HUDEP-2 (cell line): ENCODE results near the gene SLC13A3.

ENCODE experiments used
- DNase-seq, 76 experiments: peaks; one replicate each; lab custom pipeline; 2025; ENCODE audit not compliant: unreplicated experiment in 76 of 76; lab: John Stamatoyannopoulos, UW

The SLC13A3 gene

DNA sequence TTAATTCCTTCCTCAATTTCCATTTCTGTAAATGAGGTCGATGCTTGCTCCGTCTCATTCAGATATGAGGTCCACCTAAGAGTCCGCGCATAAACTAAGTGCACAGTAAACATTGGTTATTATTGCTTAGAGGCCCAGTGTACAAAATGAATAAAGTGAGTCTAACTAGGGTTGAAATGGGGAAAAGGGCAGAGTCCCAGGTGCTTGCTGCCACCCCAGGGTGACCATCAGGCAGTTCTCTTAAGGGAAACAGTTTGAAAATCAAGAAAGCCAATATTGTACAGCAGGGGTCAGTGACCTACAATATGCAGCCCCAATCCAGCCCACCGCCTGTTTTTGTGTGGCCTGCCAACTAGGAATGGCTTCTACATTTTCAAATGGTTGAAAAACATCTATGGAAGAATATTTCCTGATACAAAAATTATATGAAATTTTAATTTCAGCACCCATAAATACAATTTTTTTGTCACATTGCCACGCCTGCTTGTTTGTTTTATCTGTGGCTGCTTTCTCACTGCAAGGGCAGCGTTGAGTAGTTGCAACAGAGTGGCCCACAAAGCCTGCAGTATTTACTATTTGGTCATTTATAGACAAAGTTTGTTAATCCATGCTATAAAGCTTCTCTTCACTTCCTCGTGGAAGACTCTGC is 43.3 kb downstream of the SLC13A3 start:
- DNase-seq = no peak

DNA sequence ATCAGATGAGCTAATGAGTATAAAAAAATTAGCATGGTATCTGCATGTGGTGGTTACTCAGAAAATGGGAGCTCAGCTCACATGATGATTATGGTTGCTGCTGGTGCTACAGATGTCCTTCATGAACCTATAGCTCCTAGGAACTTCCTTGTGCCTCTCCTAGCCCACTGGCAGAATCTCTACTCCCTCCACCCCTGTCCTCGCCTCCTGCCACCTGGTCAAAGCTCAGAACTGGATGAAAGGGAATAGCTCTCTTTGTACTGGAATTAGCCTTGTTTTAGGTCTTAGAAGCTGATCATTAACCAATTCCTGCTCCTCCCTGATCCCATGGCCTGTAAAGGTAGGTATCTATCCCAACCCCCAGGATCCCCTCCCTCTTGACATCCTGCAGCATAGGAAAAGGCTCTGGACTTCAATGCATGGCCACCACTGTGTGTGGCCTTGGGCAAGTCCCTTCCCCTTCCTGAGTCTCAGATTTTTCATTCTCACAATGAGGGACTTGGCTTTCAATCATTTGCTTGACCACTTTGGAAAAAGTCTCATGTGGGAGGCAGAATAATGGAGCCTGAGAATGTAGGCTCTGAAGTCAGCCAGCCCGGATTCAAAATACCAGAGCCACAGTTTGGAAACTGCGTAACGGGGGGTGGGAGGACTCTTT is 43.9 kb downstream of the SLC13A3 start:
- DNase-seq = no peak

GRCh38 chr20:46606817-46607190 is 44.5 kb downstream of the SLC13A3 start:
- no peak for DNase-seq

- DNase-seq = no peak
Observed at GRCh38 chr20:46605978-46606816, 45.1 kb downstream of the SLC13A3 start.

DNA sequence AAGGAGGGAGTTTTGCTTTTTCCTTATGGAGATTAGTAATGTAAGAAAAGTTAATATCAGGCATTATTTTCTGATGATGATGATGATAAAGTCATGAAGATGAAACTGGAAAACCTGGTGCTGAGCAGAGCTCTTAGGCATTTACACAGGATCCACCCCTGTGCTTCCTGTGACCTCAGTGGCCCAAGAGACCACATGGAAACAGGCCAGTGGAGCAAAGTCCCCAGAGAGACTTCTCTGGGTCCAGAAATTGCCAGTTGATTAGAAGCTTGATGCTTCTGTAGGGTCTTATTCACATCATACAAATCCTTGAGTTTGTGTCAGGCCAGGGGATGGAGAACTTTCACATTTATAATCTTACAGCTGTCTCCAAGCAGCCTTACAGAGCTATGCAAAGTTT is 46.1 kb downstream of the SLC13A3 start:
- no peak for DNase-seq

- DNase-seq = no peak
Observed at GRCh38 chr20:46604551-46605133, 46.6 kb downstream of the SLC13A3 start.

DNA sequence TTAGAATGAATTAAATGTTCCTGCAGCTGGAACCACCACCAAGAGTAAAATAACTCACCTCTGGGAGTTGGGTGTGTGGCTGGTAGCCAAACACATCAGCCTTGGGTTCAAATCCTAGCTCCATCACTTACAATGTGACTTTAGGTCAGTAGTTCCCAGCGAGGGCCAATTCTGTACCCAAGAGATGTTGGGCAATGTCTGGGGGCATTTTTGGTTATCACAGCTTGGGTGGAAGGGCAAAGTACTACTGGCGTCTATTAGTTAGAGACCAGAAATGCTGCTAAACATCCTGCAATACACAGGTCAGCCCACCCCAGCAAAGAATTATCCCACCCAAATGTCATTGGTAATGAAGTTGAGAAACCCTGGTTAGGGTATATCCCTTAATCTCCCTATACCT is 48.8 kb downstream of the SLC13A3 start:
- no peak for DNase-seq

DNA sequence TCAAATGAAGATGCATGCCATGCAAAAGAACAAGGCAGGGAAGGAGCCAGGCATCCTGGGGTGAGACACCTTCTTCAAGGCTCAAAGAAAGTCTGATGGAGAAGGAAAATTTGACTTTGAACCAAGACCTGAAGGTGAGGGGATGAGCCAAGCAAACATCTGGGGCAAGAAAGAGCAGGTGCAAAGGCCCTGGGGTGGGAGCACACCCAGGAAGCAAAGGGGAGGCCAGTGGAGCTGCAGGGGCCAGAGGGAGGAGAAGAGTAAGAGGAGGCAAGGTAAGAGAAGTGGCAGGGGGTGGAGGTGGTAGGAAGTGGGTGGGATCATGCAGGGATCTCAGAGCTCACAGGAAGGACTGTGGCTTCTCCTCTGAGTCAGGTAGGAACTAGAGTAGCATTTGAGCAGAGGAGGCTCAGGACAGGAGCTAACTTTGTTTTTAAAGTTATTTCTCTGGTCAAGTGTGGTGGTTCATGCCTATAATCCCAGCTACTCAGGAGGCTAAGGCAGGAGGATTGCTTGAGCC is 49.6 kb downstream of the SLC13A3 start:
- no peak for DNase-seq

DNA sequence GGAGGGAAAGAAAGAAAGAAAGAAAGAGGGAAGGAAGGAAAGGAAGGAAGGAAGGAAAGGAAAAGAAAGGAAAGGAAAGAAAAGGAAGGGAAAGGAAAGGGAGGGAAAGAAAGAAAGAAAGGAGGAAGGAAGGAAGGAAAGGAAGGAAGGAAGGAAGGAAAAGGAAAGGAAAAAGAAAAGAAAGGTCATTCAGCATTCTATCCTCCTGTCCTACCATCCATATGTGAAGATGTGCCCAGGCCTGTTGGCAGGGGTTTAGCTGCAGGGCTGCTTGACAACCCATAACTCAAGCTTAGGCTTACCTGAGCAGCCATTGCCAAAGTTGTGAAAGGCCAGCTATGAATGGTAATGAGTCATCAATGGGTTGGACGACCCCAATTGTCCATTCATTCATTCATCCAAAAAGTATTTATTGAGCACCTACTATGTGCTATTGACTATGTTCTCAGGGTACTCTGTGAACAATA is 50.9 kb downstream of the SLC13A3 start:
- no peak for DNase-seq

DNA sequence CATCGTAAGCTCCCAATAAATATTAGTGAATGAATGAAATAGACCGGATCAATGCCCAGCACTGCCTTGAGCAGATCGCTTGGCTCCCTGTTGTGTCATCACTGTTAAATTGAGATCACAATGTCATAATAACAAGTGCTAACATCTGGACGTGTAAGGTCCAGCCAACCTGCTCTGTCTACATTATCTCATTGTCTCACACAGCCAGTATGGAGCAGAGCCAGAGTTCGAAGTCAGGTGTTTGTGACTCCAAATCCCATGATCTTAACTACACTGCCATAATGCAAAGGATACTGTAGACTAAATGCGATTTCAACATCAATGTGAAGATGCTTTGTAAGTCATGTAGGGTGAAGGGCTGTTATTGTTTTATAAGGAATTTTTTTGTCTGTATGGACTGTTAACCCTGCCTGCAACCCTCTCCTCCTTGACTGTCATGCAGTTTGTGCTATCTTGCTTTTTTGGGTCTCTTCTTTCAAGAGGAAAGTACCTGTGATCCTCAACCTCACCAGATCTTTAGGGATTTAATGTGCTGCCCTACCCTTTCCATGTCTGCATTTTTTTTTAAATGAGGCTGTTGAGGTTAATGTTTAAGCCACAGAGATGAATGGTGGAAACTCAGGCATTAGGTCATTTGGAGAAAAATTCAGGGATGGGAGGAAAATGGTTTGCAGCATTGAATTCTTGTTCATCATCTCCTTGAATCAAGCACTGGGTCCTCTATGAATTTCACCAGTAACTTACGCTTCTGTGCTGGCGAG is 51.9 kb downstream of the SLC13A3 start:
- no peak for DNase-seq

GRCh38 chr20:46595933-46596332 is 55.3 kb downstream of the SLC13A3 start:
- DNase-seq = no peak

- no peak for DNase-seq
Observed at GRCh38 chr20:46594725-46595124, 56.5 kb downstream of the SLC13A3 start.

DNA sequence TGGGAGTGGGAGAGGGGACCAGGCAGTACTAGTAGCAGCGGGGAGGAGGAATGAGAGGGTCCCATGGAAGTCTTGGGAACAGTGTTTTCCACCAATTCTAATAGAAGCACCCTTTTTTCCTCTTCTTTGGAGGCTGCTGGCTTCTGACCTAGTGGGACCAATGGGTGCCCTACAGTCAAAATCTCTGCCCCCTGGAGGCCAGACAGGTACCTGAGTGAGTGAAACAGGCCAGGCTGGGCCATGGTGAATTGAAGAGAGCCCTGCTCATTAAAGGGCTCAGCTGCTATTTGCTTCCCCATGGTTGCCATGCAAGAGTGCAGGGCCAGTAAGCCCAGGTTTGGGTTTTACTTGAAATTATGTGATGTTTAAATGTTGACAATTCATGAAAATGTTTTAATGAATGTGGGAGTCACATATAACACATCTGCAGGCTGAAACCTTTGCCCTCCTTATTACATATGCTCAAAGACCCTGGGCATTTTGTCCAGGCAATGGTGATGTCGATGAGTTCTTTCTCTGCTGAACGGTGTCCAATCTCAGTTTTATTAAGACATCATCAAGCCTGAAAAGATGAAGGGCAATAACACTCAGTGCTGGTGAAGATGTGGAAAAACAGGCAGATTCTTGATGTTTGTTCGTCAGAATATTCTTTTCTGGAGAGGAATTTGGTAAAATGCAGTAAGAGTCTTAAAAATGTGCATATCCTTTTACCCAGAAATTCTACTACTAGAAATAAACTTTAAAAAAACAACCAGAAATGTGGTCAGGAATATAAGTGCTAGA is 58.5 kb downstream of the SLC13A3 start:
- DNase-seq = peak in 6 of 76 experiments; percentile 3 to 12 (median 6)

DNA sequence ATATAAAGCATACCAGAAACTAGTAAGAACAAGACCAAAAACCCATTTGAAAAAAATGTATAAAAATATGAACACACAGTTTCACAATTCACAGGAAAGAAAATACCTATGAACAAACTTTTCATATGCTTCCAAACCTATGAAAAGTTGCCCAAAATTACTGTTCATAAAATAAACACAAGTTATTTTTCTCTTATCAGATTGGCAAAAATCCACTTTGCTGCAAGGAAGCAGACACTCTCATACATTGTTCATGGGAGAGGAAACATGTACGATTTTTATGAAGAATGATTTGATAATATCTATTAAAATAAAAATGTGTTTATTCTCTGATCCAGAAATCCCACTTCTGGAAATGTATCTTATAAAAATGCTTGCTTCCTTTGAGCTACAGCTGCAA is 60.8 kb downstream of the SLC13A3 start:
- DNase-seq = no peak

DNA sequence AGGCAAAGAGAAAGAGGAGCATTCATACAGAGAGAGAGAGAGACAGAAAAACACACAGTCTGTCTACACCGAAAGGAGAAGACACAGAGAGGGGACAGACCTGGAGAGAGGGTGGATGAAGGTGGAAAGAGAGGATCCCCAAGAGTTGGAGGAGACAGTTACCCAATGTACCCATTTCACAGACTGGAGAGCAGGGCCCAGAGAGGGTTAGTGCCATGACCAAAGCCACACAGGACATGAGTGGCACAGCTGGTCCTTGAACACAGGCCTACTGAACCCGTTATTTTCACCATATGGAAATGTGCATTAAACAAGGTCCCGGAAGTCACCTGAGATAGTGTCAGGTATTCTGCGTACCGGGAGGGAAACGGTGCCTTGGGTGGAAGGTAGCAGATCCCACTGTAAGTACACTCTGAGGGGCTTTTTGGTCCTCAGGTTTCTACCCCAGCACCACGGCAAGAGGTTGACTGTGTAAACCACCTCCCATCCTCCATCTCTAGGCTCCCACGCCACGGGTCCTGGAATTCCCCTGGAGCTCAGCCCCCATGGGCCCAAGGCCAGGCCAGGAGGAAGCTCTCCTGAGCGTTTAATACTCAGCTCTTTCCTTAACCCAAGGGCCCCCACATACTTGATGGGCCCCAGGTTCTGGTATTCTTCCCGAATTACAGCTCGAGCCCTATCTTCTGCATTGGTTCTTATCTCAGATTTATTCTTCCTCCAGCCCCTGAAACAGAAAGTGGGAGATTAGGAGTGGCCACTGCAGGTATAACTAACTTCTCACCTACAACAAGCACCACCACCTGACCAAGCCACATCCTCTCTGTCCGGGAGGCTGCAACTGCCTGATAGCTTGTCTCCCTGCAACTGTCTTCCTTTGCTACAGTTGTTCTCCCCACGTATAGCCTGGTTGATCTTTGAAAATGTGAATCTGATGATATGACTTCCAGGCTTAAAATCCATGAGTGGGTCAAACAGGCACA is 62.4 kb downstream of the SLC13A3 start:
- no peak for DNase-seq

- no peak for DNase-seq
Observed at GRCh38 chr20:46587986-46588385, 63.3 kb downstream of the SLC13A3 start.

- DNase-seq = no peak
Observed at GRCh38 chr20:46586724-46587123, 64.5 kb downstream of the SLC13A3 start.

- DNase-seq = no peak
Observed at GRCh38 chr20:46584508-46584907, 66.8 kb downstream of the SLC13A3 start.
